Activated CD4-positive, CD25-positive, alpha-beta regulatory T cell treated with anti-CD3 and anti-CD28 coated beads, Interleukin-2, amount 50 U/mL, for 24 hours (primary cell): ENCODE data around the gene DUSP7.

Experiments
- ATAC-seq, 2 donors: fragments of 150-1000 bp; cut with Tn5 transposase; one replicate each; pipeline ENCODE4 v1.10.0; 2021; ENCODE audit warnings: mild to moderate bottlenecking in 1 of 2, moderate library complexity in 1 of 2

DUSP7 gene

GRCh38 chr3:52086461-52086860 is 30.1 kb upstream of the DUSP7 start:
- ATAC-seq: peak in 1 of 2 donors; percentile 17

DNA sequence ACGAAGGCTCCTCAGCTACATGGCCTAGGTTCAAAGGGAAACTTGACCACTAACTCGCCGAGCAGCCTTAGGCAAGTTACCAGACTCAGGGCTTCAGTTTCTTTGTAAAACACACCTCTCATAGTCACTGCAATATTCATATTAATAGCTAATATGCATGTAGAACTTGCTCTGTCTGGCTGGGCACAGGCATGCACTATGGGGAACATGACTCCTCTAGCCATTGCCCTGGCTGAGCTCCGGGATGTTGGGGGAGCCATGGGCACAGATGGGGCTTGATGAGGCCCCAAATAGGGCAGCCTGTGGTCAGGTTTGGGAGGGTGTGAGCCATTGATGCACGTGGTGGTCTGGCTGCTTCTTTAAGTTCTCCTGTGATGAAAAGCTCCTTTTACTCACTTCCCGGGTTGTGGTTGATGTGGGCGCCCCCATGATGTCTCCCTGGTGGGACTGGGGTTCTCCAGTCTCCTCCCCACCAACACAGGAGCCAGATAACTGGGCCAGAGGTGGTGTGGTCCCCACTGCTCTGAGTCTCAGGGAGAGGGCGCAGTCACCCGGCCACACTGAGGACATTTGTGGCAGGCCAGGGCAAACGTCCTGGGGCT is 29.4 kb upstream of the DUSP7 start:
- ATAC-seq: no peak

DNA sequence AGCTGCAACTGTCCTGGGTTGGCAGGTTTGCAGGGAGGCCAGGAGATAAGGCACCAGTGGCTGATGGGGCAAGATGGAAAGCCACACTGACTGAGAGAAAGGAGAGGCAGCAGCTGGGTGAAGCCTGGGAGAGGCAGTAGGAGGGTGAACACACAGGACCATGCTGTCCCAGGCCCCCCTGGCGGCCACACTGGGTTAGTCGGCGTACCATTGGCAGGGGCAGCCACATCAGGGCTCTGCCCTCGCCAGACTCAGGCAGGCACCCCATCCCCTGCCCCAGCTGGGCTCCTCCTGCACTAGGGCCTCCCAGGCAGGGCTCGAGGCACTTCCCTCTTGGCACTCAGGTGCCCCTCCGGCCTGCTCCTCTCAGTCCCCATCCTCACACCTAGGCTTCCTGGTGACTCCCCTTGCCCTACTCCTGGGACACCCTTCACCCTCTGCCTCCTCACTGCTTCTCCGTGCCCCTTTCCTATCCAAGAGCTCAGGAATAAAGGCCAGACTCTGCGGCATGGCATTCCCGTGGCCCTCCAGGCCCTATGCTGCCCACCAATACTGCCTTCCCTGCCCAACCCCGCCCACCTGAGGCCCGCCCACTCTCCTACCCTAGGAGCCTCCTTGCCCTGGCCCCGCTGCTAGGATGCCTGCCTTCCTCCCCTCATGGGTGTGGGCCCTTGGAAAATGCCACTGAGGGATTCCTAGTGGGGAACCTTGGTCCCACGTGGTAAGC is 28.7 kb upstream of the DUSP7 start:
- ATAC-seq: no peak

GRCh38 chr3:52084216-52084945 is 28.0 kb upstream of the DUSP7 start:
- no peak for ATAC-seq

GRCh38 chr3:52083556-52084087 is 27.3 kb upstream of the DUSP7 start:
- no peak for ATAC-seq

GRCh38 chr3:52082951-52083350 is 26.6 kb upstream of the DUSP7 start:
- no peak for ATAC-seq

- no peak for ATAC-seq
Measured at GRCh38 chr3:52080830-52081719, 24.7 kb upstream of the DUSP7 start.

DNA sequence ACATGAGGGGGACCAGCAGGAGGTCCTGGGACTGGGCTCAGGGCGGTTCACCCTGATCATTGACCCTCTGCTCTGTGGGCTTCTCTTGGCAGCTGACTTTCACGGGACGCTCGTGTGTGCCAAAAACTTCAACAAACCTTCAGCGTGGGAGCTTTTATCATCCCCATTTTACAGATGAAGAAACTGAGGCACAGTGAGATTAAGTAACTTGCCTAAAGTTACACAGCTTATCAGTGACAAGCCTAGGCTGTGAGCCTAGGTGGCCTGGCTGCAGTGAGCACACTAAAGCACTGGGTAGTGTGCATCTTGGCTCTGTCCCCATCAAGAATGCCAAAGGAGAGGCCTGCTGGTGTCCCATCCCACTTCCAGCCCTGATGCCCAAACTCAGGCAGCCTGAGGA is 23.6 kb upstream of the DUSP7 start:
- no peak for ATAC-seq

GRCh38 chr3:52078781-52079560 is 22.6 kb upstream of the DUSP7 start:
- no peak for ATAC-seq

GRCh38 chr3:52077925-52078324 is 21.6 kb upstream of the DUSP7 start:
- no peak for ATAC-seq

- ATAC-seq: no peak
Measured at GRCh38 chr3:52076896-52077780, 20.8 kb upstream of the DUSP7 start.

DNA sequence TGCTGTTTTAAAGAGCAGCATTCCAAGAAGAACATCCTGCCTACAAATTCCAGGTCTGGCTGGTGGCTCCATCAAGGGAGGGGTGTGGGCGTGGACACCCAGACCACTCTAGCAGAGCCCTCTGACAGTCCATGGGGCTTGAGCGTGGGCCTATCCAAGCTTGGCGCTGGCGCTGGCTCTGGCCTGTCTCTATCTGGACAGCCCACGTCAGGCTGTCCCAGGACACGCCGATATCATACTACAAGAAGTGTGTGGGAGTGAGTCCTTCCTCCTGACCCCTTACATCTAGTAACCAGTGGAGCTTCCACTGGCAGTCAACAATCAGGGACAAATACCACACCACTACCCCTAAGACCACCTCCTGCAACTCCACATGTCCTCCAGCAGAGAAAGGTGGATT is 17.1 kb upstream of the DUSP7 start:
- no peak for ATAC-seq

- no peak for ATAC-seq
Measured at GRCh38 chr3:52072471-52072870, 16.1 kb upstream of the DUSP7 start.

- ATAC-seq: no peak
Measured at GRCh38 chr3:52072020-52072419, 15.6 kb upstream of the DUSP7 start.

GRCh38 chr3:52070724-52071621 is 14.6 kb upstream of the DUSP7 start:
- no peak for ATAC-seq

DNA sequence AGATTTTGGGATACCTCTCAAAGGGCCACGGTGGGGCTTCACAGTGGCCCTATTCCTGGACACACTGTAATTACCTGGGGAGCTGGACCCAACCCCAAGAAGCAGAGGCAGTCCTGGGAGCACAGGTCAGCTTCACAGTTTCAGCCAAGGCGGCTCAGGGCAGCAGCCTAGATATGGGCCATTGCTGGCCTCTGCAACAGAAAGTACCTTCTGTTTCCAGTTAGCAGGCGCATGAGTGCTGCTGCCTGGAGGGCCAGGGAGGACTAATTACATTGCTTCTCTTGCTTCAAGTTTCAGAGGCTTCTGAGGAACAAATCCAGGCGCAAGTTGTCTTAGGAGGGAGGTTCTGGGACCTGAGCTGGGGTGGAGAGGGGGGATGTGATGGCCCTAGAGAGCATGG is 13.5 kb upstream of the DUSP7 start:
- no peak for ATAC-seq

GRCh38 chr3:52069135-52069534 is 12.8 kb upstream of the DUSP7 start:
- ATAC-seq: no peak

DNA sequence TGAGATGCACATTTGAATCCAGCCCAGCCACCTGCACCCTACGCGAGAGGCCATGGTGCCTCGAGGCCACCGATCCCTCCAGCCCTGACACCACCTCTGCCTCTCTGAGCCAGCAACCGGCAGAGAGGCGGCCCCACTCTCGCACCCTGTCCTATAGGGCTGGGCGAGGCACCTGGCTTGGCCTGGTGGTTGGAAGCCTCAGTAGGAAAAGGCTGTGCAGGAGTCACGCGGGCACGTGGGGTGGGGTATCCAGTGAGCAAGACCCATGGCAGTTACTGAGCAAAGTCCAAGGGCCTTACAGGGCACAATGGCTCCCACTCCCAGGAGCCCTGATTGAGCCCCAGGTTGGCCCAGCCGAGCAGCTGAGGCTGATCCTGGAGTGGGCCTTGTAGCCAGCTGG is 12.4 kb upstream of the DUSP7 start:
- no peak for ATAC-seq

DNA sequence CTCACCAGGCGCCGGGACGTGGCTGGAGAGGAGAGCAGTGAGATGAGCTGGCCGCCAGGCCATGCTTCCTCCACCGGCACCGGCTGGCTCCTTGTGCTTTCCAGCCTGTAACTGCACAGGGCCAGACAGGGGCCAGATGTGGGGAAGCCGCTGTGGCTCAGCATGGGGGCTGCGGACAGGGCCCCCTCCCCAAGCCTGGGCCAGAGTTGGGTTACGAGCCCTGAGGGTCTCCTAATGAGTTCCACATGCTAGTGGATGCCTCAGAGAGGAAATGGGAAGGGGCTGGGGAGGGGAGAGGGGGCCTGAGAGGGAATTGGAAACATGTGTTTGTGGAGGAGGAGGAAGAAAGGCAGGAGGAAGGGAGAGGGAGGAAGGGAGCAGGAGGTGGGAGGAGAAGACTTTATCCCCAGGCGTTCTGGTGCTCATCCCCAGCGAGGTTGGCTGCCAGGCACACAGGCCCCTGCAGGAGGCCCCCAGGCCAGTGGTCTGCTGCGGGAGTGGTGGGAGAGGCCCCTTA is 11.7 kb upstream of the DUSP7 start:
- no peak for ATAC-seq

DNA sequence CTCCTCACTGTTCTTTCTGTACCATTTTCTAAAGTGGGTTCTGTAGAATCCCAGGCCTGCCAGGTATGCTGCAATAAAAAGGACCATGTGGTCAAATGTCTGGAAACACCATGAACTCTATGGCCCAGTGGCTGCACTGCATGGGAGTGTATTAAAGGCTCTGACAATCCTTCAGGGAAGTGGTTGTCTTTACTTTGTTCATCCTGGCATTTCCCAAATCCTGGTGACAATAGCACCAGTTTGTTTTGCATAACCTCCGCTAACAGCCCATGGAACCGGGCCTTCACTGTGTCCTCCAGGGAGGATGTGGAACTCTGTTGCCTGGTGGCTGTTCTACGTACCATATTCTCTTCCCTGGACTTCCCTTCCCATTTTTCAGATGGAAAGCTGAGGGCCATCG is 11.2 kb upstream of the DUSP7 start:
- ATAC-seq: no peak
